Occipital lobe (tissue), 2 donors: ENCODE data around the gene TRIM54. TPM values are rescaled to one million over a fixed set of nuclear protein-coding genes. Genes with fewer than 3 reads are reported as not detected.
"Not testable (repeated sequence)": the region's sequence is repeated elsewhere in the genome, so short reads cannot be mapped to it uniquely, and the experiment has no call there.

Experiments
- DNase-seq: peaks from one replicate; lab custom pipeline; 2025; lab: John Stamatoyannopoulos, UW
- total RNA-seq: library from RNA; depleted of rRNA; stranded (reverse); fragments of >200 nt; gene quantifications from one replicate; pipeline ENCODE4 v1.2.3, GENCODE V29; 2014

Gene TRIM54
- total RNA-seq, 1 donor from 2014 or later = not detected

DNA sequence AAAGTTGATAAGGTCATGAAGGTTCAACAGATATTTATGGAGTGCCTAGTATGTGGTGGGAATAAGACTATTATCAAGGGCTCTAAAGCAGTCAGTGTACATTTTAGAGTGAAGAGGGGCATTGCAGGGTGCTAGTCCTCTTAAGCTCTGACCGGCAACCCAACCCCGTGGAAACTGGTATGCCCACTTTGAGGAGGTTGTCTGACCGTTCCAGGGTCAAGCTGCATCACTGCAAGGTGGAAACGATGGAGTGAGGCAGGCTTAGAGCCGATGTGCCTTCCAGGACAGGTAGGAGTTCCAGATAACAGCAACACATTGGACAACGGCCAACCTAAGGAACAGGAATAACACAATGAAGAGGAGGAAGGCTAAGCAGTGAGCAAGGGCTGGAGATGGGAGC, 27.4 kb downstream of the TRIM54 start:
- DNase-seq = no peak

GRCh38 chr2:27312152-27312551, 29.9 kb downstream of the TRIM54 start:
- no peak for DNase-seq

DNA sequence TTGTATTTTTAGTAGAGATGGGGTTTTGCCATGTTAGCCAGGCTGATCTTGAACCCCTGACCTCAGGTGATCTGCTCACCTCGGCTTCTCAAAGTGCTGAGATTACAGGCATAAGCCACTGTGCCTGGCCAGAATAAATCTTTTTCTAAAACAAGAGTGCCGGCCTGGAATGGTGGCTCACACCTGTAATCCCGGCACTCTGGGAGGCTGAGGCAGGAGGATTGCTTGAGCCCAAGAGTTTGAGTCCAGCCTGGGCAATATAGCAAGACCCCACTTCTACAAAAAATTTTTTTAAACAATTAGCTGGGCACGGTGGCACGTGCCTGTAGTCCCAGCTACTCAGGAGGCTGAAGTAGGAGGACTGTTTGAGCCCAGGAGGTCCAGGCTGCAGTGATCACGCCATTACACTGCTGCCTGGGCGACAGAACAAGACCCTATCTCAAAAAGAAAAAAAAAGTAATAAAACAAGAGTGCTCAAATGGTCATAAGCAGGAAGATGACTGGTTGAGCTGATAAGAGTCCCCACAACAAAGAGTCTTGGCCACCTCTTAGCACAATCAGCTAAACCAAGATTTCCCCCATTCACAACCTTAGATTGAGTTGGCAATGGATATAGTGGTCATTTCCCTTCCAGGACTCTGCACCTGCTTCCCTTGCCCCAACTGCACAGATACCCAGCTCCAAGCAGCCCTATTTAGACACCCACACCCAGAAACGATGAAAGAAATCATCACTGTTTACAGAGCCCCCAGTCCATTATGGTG, 31.8 kb downstream of the TRIM54 start:
- no peak for DNase-seq

DNA sequence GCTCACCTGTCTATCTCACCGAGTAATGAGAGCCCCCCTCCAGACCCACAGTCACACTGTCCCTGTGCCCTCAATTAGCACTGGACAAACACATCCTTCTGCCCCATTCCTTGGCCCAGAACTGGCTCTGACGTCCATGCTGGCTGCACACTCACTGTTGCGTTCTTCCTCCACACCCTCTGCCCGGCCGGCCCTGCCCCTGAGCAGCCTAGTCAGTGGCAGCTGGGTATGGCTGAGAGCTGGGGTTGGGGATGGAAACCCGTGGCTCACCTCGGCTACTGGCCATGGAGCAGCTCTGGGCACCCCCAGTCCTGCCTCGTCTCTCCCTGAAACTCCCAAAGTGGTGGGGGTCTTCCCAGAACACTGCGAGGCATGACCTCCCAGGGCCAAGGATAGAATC, 32.5 kb downstream of the TRIM54 start:
- DNase-seq = no peak

DNA sequence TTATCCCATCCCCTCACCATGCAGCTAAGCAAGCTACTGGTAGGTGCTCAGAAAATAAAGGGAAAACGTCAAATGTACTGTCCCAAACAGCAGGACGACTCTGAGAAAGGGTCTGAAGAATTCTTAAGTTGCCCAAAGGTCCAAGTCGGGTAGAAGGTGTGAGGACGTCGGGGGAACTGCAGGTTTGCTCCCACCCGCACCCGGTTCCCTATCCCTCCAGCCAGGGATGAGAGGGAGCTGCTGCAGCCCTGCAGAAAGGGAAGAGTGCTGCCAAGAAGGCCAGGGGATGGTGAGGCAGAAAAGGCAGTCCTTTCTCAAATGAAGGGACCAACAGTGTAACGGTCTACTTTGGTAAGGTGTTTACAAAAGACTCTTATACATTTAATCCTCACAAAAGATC, 32.9 kb downstream of the TRIM54 start:
- DNase-seq = no peak

GRCh38 chr2:27316655-27317412, 34.6 kb downstream of the TRIM54 start:
- peak; percentile 18 for DNase-seq

DNA sequence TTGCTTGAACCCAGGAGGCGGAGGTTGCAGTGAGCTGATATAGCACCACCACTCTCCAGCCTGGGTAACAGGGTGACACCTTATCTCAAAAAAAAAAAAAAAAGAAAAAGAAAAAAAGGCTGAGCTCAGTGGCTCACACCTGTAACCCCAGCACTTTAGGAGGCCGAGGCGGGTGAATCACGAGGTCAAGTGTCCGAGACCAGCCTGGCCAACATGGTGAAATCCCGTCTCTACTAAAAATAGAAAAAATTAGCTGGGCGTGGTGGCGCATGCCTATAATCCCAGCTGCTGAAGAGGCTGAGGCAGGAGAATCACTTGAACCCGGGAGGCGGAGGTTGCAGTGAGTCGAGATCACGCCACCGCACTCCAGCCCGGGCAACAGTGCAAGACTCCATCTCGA, 37.6 kb downstream of the TRIM54 start:
- DNase-seq = not testable (repeated sequence)

- no peak for DNase-seq
Measured at GRCh38 chr2:27320958-27321543, 38.8 kb downstream of the TRIM54 start.

- DNase-seq = no peak
Measured at GRCh38 chr2:27322301-27322765, 40.1 kb downstream of the TRIM54 start.

- DNase-seq = peak; percentile 87
Measured at GRCh38 chr2:27322766-27323595, 40.8 kb downstream of the TRIM54 start, which contains the start of gene MPV17. TSS of gene MPV17 (minus strand) at chr2:27323097. CDS start at chr2:27322517, 580 bp downstream.

- DNase-seq = no peak
Measured at GRCh38 chr2:27323596-27324285, 41.5 kb downstream of the TRIM54 start.

GRCh38 chr2:27324720-27325119, 42.5 kb downstream of the TRIM54 start:
- no peak for DNase-seq

DNA sequence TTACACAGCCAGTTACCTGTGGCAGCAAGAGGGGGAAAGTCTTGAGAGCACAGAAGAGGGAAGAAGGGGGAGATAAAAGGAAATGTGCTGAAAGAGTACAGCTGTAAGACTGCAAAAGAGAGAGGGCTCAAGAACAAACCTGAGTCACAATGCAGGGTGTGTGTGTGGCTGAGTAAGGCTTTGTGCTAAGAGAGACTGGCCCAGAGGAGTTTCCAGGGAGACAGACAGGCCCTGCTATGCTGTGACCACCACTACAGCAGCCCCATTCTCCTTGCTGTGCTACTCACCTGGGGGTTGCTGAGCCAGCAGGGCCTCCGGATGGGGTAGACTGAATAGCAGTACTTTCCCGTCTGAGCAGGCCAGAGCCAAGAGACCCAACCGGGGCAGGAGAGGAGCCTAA, 53.1 kb downstream of the TRIM54 start:
- DNase-seq = no peak

DNA sequence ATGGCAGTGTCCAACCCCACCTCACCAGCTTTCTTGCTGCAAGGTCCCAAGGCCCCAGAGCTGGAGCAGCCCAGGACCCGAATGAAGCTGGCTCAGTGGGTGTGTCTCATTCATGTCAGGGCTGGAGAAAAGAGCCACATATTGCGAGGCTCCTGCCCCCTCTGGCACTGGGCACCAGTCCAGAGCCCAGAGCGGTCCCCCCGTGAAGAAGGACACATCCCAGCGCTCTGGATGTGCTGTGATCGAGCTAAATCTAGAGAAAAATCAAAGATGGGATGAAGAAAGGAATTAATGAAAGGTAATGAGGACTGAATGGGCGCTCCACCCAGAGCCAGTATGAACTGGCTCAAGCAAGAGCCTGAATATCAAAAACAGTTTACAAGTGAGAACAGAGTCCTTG, 53.9 kb downstream of the TRIM54 start:
- DNase-seq = no peak

DNA sequence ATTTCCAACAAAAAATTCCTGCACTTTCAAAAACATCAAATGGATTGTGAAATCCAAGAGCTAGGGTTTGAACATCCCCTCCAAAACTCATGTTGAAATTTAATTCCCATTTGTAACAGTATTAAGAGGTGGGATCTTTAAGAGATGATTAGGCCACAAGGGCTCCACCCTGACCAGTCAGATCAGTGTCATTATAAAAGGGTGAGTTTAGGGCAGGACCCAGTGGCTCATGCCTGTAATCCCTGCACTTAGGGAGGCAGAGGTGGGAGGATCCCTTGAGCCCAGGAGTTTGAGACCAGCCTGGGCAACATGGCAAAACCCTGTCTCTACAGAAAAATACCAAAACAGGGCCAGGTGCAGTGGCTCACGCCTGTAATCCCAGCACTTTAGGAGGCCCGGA, 65.4 kb downstream of the TRIM54 start:
- DNase-seq = no peak

DNA sequence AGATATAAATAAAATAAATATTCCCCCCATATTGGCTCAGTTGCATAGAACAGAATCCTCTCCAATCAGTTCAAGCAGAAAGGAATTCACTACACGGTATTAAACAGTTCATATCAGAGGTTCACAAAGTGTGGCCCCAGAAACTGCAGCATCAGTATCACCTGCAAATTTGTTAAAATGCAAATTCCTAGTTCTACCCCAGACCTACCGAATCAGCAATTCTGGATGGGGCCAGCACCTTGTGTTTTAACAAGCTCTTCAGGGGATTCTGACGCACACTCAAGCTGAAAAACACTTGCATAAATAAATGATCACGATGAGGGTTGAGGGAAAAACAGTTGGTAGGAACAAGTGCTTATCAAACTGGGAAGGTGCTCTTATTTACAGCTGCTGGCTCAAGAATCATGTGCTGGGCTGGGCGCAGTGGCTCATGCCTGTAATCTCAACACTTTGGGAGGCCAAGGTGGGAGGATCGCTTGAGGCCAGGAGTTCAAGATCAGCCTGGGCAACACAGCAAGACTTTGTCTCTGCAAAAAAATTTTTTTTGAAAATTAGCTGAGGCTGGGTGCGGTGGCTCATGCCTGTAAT, 68.0 kb downstream of the TRIM54 start:
- no peak for DNase-seq

DNA sequence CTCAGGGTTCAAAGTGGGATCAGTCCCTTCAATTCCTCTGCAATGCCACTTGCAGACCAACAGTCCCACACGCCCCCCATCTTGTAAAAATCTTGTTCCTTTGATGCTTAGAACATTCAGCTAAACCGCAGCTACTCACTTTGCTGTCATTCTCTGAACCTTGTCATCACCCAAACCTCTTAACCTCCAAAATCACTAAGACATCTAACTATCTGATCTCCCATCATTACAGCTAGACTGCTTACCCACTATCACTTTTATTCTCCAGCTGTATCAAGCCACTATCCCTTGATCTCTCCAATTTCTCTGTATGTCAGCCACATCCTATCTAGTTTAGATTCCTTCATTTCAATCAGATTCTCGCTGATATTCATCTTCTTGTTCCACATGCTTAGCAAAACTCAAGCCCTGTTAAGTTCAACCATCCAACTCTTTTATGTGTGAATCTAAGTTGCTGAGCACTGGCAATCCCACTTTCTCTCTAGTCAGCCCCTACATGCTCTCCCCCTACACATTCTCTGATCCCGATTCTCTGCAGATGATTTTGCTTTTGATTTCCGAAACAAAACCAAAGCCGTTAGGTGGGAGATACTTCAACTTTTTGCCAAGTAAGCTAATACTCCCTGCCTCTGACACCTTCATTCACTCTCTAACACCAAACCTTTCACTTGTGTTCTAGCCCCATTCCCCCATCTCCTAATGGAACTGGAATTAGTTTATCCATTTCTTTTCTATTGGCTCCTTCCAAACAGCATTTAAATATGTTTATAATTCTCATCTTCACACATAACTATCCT, 69.8 kb downstream of the TRIM54 start:
- no peak for DNase-seq

DNA sequence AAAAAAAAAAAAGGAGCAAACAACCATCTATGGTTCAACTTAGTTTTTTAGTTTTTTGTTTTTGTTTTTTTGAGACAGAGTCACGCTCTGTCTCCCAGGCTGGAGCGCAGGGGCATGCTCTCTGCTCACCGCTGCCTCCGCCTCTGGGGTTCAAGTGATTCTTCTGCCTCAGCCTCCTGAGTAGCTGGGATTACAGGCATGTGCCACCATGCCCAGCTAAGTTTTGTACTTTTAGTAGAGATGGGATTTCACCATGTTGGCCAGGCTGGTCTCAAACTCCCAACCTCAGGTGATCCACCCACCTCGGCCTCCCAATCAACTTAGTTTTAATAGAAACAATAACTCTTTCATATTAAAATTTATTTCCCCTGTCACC, 71.1 kb downstream of the TRIM54 start:
- not testable (repeated sequence) for DNase-seq

GRCh38 chr2:27353762-27354596, 71.8 kb downstream of the TRIM54 start:
- no peak for DNase-seq
